Left ventricle myocardium inferior (tissue), 1 donor: ENCODE measurements around the gene CGB1. TPM values are rescaled to one million over a fixed set of nuclear protein-coding genes. Genes with fewer than 3 reads are reported as not detected.

ENCODE experiments used
- DNase-seq: peaks from one replicate; pipeline ENCODE4 v3.0.0-alpha.2; 2020
- H3K27ac ChIP-seq: fragments of 200-600 bp; replicated peaks from 2 replicates; pipeline ENCODE4 v1.8.0; 2021
- H3K27me3 ChIP-seq: fragments of 200-600 bp; 2 replicates; pipeline ENCODE4 v1.8.0; 2021; ENCODE audit warnings: low read depth
- H3K36me3 ChIP-seq: fragments of 200-600 bp; 2 replicates; pipeline ENCODE4 v1.8.0; 2021
- H3K4me1 ChIP-seq: fragments of 200-600 bp; 2 replicates; pipeline ENCODE4 v1.8.0; 2021
- H3K4me3 ChIP-seq: fragments of 200-600 bp; 2 replicates; pipeline ENCODE4 v1.8.0; 2021; ENCODE audit warnings: mild to moderate bottlenecking, moderate library complexity
- H3K9me3 ChIP-seq: fragments of 200-600 bp; replicated peaks from 2 replicates; pipeline ENCODE4 v1.8.0; 2021
- intact Hi-C: fragments of 100-400 bp; cut with micrococcal nuclease; formaldehyde crosslinking; loops from one replicate; pipeline ENCODE4 v1.11.0; 2022
- total RNA-seq: library from RNA; stranded (reverse); fragmentation: NEBNext Ultra II Directional; extraction: Animal tissue kit (Norgen Biotek cat#: 25700); gene quantifications from one replicate; pipeline ENCODE4 v1.2.1, GENCODE V29; 2021
- TF ChIP-seq, protein P1 (sequence below): fragments of 200-600 bp; IDR thresholded peaks from 2 replicates; pipeline ENCODE4 v1.8.0; 2021; ENCODE audit warnings: antibody characterized with exemption, mild to moderate bottlenecking, borderline replicate concordance
- donor health status: DM: no; HTN: yes; CAD: no; lungs with severe emphysema.

Gene CGB1
- total RNA-seq, 1 donor from 2014 or later: not detected

DNA sequence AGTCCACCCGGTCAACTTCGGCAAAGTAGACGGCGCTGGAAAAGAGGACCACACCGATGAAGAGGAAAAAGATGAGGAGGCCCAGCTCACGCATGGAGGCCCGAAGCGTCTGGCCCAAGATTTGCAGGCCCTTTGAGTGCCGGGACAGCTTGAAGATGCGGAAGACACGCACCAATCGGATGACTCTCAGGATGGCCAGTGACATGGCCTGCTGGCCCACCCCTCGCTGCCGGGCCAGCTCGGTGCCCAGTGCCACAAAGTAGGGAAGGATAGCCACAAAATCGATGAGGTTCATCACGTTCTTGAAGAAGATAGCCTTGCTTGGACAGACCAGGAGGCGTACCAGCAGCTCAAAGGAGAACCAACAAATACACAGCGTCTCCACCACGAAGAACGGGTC is 33.7 kb upstream of the CGB1 start:
- Histone ChIP-seq H3K4me3 (no peak overlapping the region), H3K4me1 (peaks cover 13% of the 10 kb centered on the region), H3K9me3 (no peaks in the 10 kb centered on the region), H3K36me3 (no peaks in the 10 kb centered on the region), H3K27me3 (peaks cover 88% of the 10 kb centered on the region), H3K27ac (no peak overlapping the region)
- intact Hi-C loops: no loop called here
- no peak for DNase-seq
- TF ChIP-seq, protein P1, sequence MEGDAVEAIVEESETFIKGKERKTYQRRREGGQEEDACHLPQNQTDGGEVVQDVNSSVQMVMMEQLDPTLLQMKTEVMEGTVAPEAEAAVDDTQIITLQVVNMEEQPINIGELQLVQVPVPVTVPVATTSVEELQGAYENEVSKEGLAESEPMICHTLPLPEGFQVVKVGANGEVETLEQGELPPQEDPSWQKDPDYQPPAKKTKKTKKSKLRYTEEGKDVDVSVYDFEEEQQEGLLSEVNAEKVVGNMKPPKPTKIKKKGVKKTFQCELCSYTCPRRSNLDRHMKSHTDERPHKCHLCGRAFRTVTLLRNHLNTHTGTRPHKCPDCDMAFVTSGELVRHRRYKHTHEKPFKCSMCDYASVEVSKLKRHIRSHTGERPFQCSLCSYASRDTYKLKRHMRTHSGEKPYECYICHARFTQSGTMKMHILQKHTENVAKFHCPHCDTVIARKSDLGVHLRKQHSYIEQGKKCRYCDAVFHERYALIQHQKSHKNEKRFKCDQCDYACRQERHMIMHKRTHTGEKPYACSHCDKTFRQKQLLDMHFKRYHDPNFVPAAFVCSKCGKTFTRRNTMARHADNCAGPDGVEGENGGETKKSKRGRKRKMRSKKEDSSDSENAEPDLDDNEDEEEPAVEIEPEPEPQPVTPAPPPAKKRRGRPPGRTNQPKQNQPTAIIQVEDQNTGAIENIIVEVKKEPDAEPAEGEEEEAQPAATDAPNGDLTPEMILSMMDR: no peak

DNA sequence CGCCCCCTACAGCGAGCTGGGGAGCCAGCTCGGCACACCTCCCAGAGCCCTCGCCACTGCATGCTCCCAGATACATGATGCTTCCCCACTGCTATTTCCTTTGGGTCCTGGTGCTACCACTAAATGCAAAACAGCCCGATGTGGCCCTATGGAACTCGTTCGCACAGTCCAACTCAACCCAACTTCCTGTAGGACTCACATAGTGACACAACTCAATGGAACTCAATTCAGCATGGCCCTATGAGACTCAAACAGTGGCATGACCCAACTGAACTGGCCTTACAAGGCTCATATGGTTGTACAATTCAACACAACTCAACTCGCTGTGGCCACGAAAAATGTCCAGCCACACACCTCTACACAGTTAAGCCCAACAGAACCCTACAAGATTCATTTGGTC is 32.3 kb upstream of the CGB1 start:
- Histone ChIP-seq H3K36me3 (no peaks in the 10 kb centered on the region), H3K4me1 (peaks cover 24% of the 10 kb centered on the region), H3K9me3 (no peaks in the 10 kb centered on the region), H3K27me3 (peaks cover 95% of the 10 kb centered on the region), H3K4me3 (no peak overlapping the region), H3K27ac (no peak overlapping the region)
- TF ChIP-seq, protein P1: no peak
- no peak for DNase-seq
- intact Hi-C loops: no loop called here

DNA sequence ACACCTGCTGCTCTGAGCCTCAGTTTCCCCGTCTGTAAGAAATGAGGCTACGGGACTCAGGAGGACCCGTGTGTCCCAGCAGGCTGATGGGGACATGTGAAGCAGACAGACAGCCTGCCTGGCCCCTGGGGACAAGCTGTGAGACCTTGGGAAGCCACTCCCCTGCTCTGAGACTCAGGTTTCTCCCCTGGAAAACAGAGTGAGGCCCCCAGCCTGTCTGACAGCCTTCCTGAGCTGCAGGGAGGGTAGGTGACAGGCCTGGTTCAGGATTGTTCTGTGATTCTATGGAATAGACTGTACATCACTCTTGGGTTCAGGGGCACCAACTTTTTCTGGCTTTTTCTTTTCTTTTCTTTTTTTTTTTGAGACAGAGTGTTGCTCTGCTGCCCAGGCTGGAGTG is 30.9 kb upstream of the CGB1 start:
- H3K27me3 ChIP-seq: peaks cover 95% of the 10 kb centered on the region
- intact Hi-C loops: no loop called here
- H3K4me1 ChIP-seq: peaks cover 24% of the 10 kb centered on the region
- no peaks in the 10 kb centered on the region for H3K9me3 ChIP-seq
- no peaks in the 10 kb centered on the region for H3K36me3 ChIP-seq
- no peak overlapping the region for H3K27ac ChIP-seq
- no peak for DNase-seq
- TF ChIP-seq, protein P1: no peak
- no peak overlapping the region for H3K4me3 ChIP-seq

DNA sequence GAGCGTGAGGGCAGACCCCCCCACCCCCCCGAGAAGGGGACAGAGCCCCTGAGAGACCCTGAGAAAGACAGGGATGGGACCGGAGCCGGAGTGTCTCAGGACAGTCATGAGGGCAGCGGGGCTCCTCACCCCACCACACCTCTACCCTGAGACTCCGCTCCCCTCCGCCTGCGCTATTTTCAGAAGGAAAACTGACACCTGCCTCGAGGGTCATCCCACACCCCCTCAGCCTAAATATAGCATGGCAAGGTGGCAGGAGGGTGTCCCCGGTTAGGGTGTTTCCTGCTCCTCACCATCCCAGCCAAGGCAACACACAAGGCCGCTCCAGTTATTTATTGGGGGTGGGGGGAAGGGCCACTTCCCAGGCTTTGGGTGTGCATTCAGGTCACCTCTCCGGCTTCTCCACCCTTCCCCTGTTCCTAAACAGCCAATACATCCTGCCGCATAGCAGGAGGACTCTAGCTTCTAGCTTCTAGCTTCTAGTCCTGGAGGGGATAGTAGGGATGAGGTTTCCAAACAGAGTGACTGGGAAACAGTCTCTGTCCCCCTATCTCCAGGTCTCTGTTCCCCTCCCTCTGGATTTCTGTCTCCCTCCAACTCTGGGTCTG is 29.3 kb upstream of the CGB1 start:
- Histone ChIP-seq H3K4me1 (peaks cover 18% of the 10 kb centered on the region), H3K9me3 (no peaks in the 10 kb centered on the region), H3K27me3 (peaks cover 96% of the 10 kb centered on the region), H3K4me3 (no peak overlapping the region), H3K36me3 (no peaks in the 10 kb centered on the region), H3K27ac (no peak overlapping the region)
- intact Hi-C loops: no loop called here
- no peak for DNase-seq
- TF ChIP-seq, protein P1: no peak

DNA sequence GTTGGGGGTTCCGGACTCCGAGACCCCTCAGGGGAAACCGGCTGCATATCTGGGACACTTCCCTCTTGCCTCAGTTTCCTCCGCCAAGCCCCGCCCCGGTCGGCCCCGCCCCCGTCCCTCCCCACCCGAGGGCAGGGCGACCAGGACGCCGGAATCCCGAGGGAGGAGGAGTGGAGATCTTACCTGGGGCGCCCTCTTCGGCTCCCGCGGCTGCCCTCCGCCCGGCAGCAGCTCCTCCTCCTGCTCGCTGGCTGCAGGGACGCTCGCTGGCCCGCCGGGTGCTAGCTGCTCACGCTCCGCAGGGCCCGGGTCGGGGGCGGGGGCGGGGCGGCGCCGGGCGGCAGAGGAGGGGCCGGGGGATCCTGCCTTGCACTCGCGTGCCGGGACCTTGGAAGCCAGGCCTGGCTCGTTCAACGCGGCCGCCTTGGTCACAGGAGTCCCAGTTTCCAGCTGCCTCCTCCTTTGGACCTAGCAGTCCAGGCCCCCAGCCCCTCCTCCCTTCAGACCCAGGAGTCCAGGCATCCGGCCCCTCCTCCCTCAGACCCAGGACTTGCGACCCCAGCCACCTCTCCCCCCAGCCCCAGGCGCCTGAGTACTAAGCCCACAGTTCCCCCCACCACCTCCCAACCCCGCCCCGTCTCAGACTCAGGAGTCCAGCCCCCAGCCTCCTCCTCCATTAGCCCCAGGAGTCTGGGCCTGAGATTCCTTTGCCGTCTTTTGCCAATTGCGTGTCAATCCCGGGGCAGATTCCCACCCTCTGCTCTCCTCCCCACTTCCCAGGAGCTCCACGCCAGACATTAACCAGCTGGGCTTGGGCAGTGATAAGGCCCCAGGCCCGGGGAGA is 28.3 kb upstream of the CGB1 start, which contains the start of gene NTF4:
NTF4 (minus strand) TSS at position 51 of the 844 bp plus-strand sequence. CDS start 2,821 bp downstream, outside the sequence.
- TF ChIP-seq, protein P1: no peak
- H3K36me3 ChIP-seq: no peaks in the 10 kb centered on the region
- peaks cover 18% of the 10 kb centered on the region for H3K4me1 ChIP-seq
- peak within 1 kb of the TSS; percentile 53 for H3K4me3 ChIP-seq
- intact Hi-C loops: no loop called here
- DNase-seq: no peak
- no peaks in the 10 kb centered on the region for H3K9me3 ChIP-seq
- H3K27me3 ChIP-seq: peaks cover 94% of the 10 kb centered on the region
- H3K27ac ChIP-seq: no peak within 1 kb of the TSS
